HepG2 (cell line): ENCODE data around the gene CASP4. TPM values are rescaled to one million over a fixed set of nuclear protein-coding genes. Genes with fewer than 3 reads are reported as not detected.

Experiments used
- ATAC-seq: fragments of 200-7000 bp; cut with Tn5 transposase; 3 replicates; pipeline ENCODE4 v1.9.1; 2020; ENCODE audit warnings: mild to moderate bottlenecking, moderate library complexity
- BruUV-seq: library from RNA; stranded (reverse); fragments of 400-500 nt; replicated peaks from 2 replicates; lab custom pipeline; 2021; lab: Mats Ljungman, UMichigan
- CTCF ChIA-PET: fragments of 300-600 bp; formaldehyde crosslinking; extraction: SDS; loops from one replicate; lab custom pipeline; 2021; ENCODE audit warnings: low total read pairs, inconsistent platforms, low intra/inter-chr PET ratio; lab: Yijun Ruan, JAX
- POLR2A ChIA-PET: fragments of 350-600 bp; sonication (Branson Sonifier 250); formaldehyde crosslinking; loops from one replicate; lab custom pipeline; 2020; ENCODE audit warnings: antibody characterized with exemption, inconsistent platforms; lab: Yijun Ruan, JAX
- DNase-seq: peaks from one replicate; pipeline ENCODE4 v3.0.0-alpha.2; 2015; ENCODE audit warnings: low spot score
- FAIRE-seq: peaks from 3 replicates; lab custom pipeline; 2011; peaks lifted over from hg19 to GRCh38; lab: Jason Lieb, UNC
- H2AFZ ChIP-seq: one replicate; pipeline ENCODE4 v1.6.1; 2011; ENCODE audit warnings: low read length, inconsistent platforms
- H3K27ac ChIP-seq: fragments of 300-600 bp; 3 replicates; pipeline ENCODE4 v1.8.0; 2011; ENCODE audit warnings: mixed run types, mild to moderate bottlenecking, mixed read lengths, low read length, inconsistent platforms; ENCODE audit not compliant: insufficient read depth; ENCODE audit errors: extremely low read length
- H3K27me3 ChIP-seq, 2 experiments: fragments of 200-600 bp in 1 of 2; 2 replicates in 1 of 2; 3 replicates in 1 of 2; pipeline versions ENCODE4 v1.6.0 to v1.8.0; 2011; ENCODE audit warnings: low read length in 2 of 2, mild to moderate bottlenecking in 2 of 2, moderate library complexity in 2 of 2, inconsistent platforms in 1 of 2; ENCODE audit not compliant: insufficient read depth in 2 of 2, control insufficient read depth in 1 of 2
- H3K36me3 ChIP-seq, 2 experiments: fragments of 200-600 bp in 1 of 2; replicated peaks in 1 of 2; 2 replicates in 1 of 2; 3 replicates in 1 of 2; pipeline versions ENCODE4 v1.5.1 to v1.8.0; 2011; ENCODE audit warnings: low read length in 2 of 2, inconsistent platforms in 1 of 2; ENCODE audit not compliant: insufficient read depth in 2 of 2, control insufficient read depth in 1 of 2
- H3K4me1 ChIP-seq: 2 replicates; pipeline ENCODE4 v1.5.1; 2012; ENCODE audit warnings: low read length, inconsistent platforms; ENCODE audit not compliant: insufficient read depth
- H3K4me2 ChIP-seq: 2 replicates; pipeline ENCODE4 v1.6.0; 2011; ENCODE audit warnings: low read depth, low read length, inconsistent platforms
- H3K4me3 ChIP-seq, 3 experiments: fragments of 200-600 bp in 1 of 3; sonication (generic), shearing (Covaris generic) in 1 of 3; replicated peaks in 1 of 3; 2 replicates each; pipeline ENCODE4 v1.5.1; 2011 to 2016; ENCODE audit warnings: low read length in 3 of 3, inconsistent platforms in 2 of 3, low read depth in 2 of 3, mild to moderate bottlenecking in 2 of 3, control low read depth in 1 of 3, mixed read lengths in 1 of 3; ENCODE audit not compliant: insufficient read depth in 1 of 3
- H3K79me2 ChIP-seq: one replicate; pipeline ENCODE4 v1.6.1; 2011; ENCODE audit warnings: low read length, inconsistent platforms; ENCODE audit not compliant: insufficient read depth
- H3K9ac ChIP-seq: 2 replicates; pipeline ENCODE4 v1.6.0; 2011; ENCODE audit warnings: mild to moderate bottlenecking, low read depth, low read length, inconsistent platforms; ENCODE audit not compliant: insufficient read depth
- H3K9me3 ChIP-seq: 2 replicates; pipeline ENCODE4 v1.5.1; 2012; ENCODE audit warnings: mild to moderate bottlenecking, low read length
- H4K20me1 ChIP-seq: 2 replicates; pipeline ENCODE4 v1.6.0; 2011; ENCODE audit warnings: inconsistent platforms, mild to moderate bottlenecking, low read length, moderate library complexity; ENCODE audit not compliant: insufficient read depth
- CENPT ChIP-seq: sonication (generic); formaldehyde crosslinking; IDR thresholded peaks from 2 replicates; pipeline ENCODE4 v1.8.0; 2022; ENCODE audit warnings: low read depth, mild to moderate bottlenecking, moderate library complexity, missing genetic modification reagents
- JUN ChIP-seq: sonication (generic); formaldehyde crosslinking; IDR thresholded peaks from 2 replicates; pipeline ENCODE4 v1.4.0; 2020; ENCODE audit warnings: mild to moderate bottlenecking, missing genetic modification reagents
- KAT7 ChIP-seq: IDR thresholded peaks from 2 replicates; pipeline ENCODE4 v1.6.1; 2018; ENCODE audit warnings: borderline replicate concordance, missing compliant biosample characterization
- KLF16 ChIP-seq, 2 experiments: sonication (generic) in 1 of 2; formaldehyde crosslinking in 1 of 2; IDR thresholded peaks; 2 replicates each; pipeline versions ENCODE4 v1.6.1 to v1.8.0; 2016 to 2023; ENCODE audit warnings: missing genetic modification reagents in 2 of 2, missing compliant biosample characterization in 1 of 2
- KLF9 ChIP-seq: IDR thresholded peaks from 2 replicates; pipeline ENCODE4 v1.6.1; 2016; ENCODE audit warnings: low read depth
- PHF5A ChIP-seq: IDR thresholded peaks from one replicate; pipeline ENCODE4 v1.6.1; 2018; ENCODE audit warnings: low read depth, missing genetic modification reagents; ENCODE audit not compliant: unreplicated experiment
- PLRG1 ChIP-seq: fragments of 450-650 bp; conservative IDR thresholded peaks from 2 replicates; pipeline ENCODE4 v1.6.1; 2016
- SAP130 ChIP-seq: IDR thresholded peaks from 2 replicates; pipeline ENCODE4 v1.6.1; 2016; ENCODE audit warnings: low read depth
- SOX6 ChIP-seq, 2 experiments: fragments of 450-650 bp in 1 of 2; sonication (generic) in 1 of 2; formaldehyde crosslinking in 1 of 2; IDR thresholded peaks; 2 replicates each; pipeline versions ENCODE4 v1.4.0 to v1.6.1; 2017 to 2020; ENCODE audit warnings: antibody characterized with exemption in 1 of 2, mild to moderate bottlenecking in 1 of 2, missing genetic modification reagents in 1 of 2
- SSRP1 ChIP-seq: IDR thresholded peaks from 2 replicates; pipeline ENCODE4 v1.6.1; 2016; ENCODE audit warnings: control low read depth
- ZBTB7A ChIP-seq: sonication (generic); formaldehyde crosslinking; IDR thresholded peaks from 2 replicates; pipeline ENCODE4 v1.8.0; 2022; ENCODE audit warnings: mild to moderate bottlenecking, missing genetic modification reagents
- ZMYM4 ChIP-seq: sonication (generic); formaldehyde crosslinking; IDR thresholded peaks from 2 replicates; pipeline ENCODE4 v1.8.1; 2023; ENCODE audit warnings: mild to moderate bottlenecking, missing genetic modification reagents
- ZNF652 ChIP-seq: IDR thresholded peaks from 2 replicates; pipeline ENCODE4 v1.6.1; 2016; ENCODE audit warnings: low read depth, borderline replicate concordance
- ZSCAN12 ChIP-seq: sonication (generic); formaldehyde crosslinking; IDR thresholded peaks from 2 replicates; pipeline ENCODE4 v1.9.0; 2021; ENCODE audit warnings: mild to moderate bottlenecking, missing genetic modification reagents
- WGBS: methylation state at CpG from one replicate; pipeline ENCODE4 v1.1.6; 2017; ENCODE audit warnings: low lambda C conversion rate; 5-methylcytosine and 5-hydroxymethylcytosine counted together
- in situ Hi-C: cut with HindIII; loops from 2 replicates; pipeline ENCODE4 v1.10.0; 2017; ENCODE audit warnings: low pct_unique_long_range_greater_than_20kb; ENCODE audit not compliant: extremely low pct_ligation_motif_present
- intact Hi-C: fragments of 100-400 bp; cut with micrococcal nuclease; formaldehyde crosslinking; loops from one replicate; pipeline ENCODE4 v1.10.0; 2022; ENCODE audit not compliant: unreplicated experiment
- polyA plus RNA-seq, 8 experiments: library from polyadenylated mRNA; depleted of rRNA in 3 of 8; stranded (reverse) in 7 of 8; unstranded in 1 of 8; fragments of >200 nt; fragmentation: Illumina TruSeq in 4 of 8; extraction: Trizol in 4 of 8; gene quantifications; 2 replicates each; pipeline versions ENCODE4 v1.2.1 to v1.2.3, GENCODE V29; 2011 to 2016; ENCODE audit warnings: low read depth in 4 of 8, missing spikeins in 1 of 8, mixed read lengths in 1 of 8; ENCODE audit not compliant: insufficient read depth in 1 of 8
- total RNA-seq, 5 experiments: library from RNA; depleted of rRNA; stranded (reverse); fragments of >200 nt; fragmentation: Illumina TruSeq; extraction: Trizol; gene quantifications; 2 replicates each; pipeline ENCODE4 v1.2.3, GENCODE V29; 2016; ENCODE audit warnings: low read depth in 1 of 5
- TF ChIP-seq, protein P1 (sequence below): sonication (generic); formaldehyde crosslinking; IDR thresholded peaks from 2 replicates; pipeline ENCODE4 v1.4.0; 2020; ENCODE audit warnings: missing genetic modification reagents
- TF ChIP-seq, protein P2 (sequence below): IDR thresholded peaks from 2 replicates; pipeline ENCODE4 v1.6.1; 2016
- TF ChIP-seq, protein P3 (sequence below): sonication (generic); formaldehyde crosslinking; IDR thresholded peaks from 2 replicates; pipeline ENCODE4 v1.4.0; 2020; ENCODE audit warnings: missing genetic modification reagents, mild to moderate bottlenecking, borderline replicate concordance
- TF ChIP-seq, protein P4 (sequence below): sonication (generic); formaldehyde crosslinking; IDR thresholded peaks from 2 replicates; pipeline ENCODE4 v1.5.1; 2020; ENCODE audit warnings: missing genetic modification reagents, mild to moderate bottlenecking, borderline replicate concordance

CASP4 gene
- total and polyA plus RNA-seq, 2 of the 13 experiments (the other 11 are each of a cell fraction or from before 2014, with no cell fraction given), result 56.4 to 69.8 TPM

DNA sequence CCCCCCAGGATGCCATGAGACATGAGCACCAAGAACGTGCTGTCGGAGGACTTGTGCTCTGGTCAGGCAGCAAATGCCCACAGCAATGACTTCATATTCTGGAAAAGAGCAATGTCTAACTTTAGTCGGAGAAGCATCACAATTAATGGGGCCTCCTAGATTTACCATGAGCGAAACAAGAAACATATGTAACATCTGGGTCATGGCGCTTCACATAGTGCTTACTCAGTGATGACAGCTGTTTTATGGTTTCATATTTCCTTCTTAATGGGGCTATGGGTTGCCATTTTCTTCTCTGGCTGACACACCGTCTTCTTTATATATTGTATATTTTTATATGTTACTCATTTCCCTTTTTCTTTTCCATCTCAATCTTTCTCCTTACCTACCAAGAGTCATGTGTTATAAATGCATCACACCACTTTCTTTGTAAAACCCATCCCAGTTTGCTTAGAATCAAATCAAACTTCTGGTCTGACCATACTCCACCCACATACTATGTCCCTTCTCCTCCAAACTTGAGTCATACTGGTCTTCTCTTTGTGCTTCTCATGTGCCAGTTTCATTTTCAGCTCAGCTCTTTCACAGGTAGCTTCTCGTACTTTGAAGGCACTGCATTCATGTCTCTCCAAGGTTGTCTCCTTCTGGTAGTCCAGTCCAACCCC is 60.7 kb downstream of the CASP4 start:
- H4K20me1 ChIP-seq, result no peaks in the 10 kb centered on the region
- intact Hi-C loops, result no loop called here
- no peak overlapping the region for H2AFZ ChIP-seq
- H3K9ac ChIP-seq, result no peak overlapping the region
- no peak overlapping the region for H3K27ac ChIP-seq
- WGBS, result 25% methylated on average over 7 of the region's 7 CpGs
- FAIRE-seq (no peak), DNase-seq (no peak), ATAC-seq (no peak)
- H3K4me2 ChIP-seq, result no peak overlapping the region
- no peaks in the 10 kb centered on the region for H3K27me3 ChIP-seq
- CTCF ChIA-PET, result no interaction called here
- H3K4me1 ChIP-seq, result no peaks in the 10 kb centered on the region
- TF ChIP-seq, protein P1, sequence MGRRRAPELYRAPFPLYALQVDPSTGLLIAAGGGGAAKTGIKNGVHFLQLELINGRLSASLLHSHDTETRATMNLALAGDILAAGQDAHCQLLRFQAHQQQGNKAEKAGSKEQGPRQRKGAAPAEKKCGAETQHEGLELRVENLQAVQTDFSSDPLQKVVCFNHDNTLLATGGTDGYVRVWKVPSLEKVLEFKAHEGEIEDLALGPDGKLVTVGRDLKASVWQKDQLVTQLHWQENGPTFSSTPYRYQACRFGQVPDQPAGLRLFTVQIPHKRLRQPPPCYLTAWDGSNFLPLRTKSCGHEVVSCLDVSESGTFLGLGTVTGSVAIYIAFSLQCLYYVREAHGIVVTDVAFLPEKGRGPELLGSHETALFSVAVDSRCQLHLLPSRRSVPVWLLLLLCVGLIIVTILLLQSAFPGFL (CRISPR knock-in tag), result no peak
- TF ChIP-seq JUN (no peak), SSRP1 (CRISPR knock-in tag) (no peak), ZSCAN12 (CRISPR knock-in tag) (no peak), ZMYM4 (CRISPR knock-in tag) (no peak), ZNF652 (CRISPR knock-in tag) (no peak), KAT7 (CRISPR knock-in tag) (no peak), ZBTB7A (CRISPR knock-in tag) (no peak), PLRG1 (no peak), KLF9 (CRISPR knock-in tag) (no peak), KLF16 (CRISPR knock-in tag; IDR thresholded peaks at IDR 0.05) (no peak), SOX6 (IDR thresholded peaks at IDR 0.05) (no peak), SOX6 (CRISPR knock-in tag; IDR thresholded peaks at IDR 0.05) (no peak), SAP130 (CRISPR knock-in tag) (no peak), PHF5A (CRISPR knock-in tag) (no peak), CENPT (CRISPR knock-in tag) (no peak)
- TF ChIP-seq, protein P2, sequence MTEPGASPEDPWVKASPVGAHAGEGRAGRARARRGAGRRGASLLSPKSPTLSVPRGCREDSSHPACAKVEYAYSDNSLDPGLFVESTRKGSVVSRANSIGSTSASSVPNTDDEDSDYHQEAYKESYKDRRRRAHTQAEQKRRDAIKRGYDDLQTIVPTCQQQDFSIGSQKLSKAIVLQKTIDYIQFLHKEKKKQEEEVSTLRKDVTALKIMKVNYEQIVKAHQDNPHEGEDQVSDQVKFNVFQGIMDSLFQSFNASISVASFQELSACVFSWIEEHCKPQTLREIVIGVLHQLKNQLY (CRISPR knock-in tag), result no peak
- TF ChIP-seq, protein P3, sequence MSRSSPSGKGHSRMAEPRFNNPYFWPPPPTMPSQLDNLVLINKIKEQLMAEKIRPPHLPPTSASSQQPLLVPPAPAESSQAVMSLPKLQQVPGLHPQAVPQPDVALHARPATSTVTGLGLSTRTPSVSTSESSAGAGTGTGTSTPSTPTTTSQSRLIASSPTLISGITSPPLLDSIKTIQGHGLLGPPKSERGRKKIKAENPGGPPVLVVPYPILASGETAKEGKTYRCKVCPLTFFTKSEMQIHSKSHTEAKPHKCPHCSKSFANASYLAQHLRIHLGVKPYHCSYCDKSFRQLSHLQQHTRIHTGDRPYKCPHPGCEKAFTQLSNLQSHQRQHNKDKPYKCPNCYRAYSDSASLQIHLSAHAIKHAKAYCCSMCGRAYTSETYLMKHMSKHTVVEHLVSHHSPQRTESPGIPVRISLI (CRISPR knock-in tag), result no peak
- TF ChIP-seq, protein P4, sequence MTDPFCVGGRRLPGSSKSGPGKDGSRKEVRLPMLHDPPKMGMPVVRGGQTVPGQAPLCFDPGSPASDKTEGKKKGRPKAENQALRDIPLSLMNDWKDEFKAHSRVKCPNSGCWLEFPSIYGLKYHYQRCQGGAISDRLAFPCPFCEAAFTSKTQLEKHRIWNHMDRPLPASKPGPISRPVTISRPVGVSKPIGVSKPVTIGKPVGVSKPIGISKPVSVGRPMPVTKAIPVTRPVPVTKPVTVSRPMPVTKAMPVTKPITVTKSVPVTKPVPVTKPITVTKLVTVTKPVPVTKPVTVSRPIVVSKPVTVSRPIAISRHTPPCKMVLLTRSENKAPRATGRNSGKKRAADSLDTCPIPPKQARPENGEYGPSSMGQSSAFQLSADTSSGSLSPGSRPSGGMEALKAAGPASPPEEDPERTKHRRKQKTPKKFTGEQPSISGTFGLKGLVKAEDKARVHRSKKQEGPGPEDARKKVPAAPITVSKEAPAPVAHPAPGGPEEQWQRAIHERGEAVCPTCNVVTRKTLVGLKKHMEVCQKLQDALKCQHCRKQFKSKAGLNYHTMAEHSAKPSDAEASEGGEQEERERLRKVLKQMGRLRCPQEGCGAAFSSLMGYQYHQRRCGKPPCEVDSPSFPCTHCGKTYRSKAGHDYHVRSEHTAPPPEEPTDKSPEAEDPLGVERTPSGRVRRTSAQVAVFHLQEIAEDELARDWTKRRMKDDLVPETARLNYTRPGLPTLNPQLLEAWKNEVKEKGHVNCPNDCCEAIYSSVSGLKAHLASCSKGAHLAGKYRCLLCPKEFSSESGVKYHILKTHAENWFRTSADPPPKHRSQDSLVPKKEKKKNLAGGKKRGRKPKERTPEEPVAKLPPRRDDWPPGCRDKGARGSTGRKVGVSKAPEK, result no peak
- H3K36me3 ChIP-seq, result no peaks in the 10 kb centered on the region
- no peak overlapping the region for H3K4me3 ChIP-seq
- BruUV-seq, result no TSS peak
- POLR2A ChIA-PET, result no interaction called here
- no peaks in the 10 kb centered on the region for H3K9me3 ChIP-seq
- no peaks in the 10 kb centered on the region for H3K79me2 ChIP-seq
- in situ Hi-C loops, result no loop called here
